Measurements from ENCODE around the gene GDPD5.

The GDPD5 gene

DNA sequence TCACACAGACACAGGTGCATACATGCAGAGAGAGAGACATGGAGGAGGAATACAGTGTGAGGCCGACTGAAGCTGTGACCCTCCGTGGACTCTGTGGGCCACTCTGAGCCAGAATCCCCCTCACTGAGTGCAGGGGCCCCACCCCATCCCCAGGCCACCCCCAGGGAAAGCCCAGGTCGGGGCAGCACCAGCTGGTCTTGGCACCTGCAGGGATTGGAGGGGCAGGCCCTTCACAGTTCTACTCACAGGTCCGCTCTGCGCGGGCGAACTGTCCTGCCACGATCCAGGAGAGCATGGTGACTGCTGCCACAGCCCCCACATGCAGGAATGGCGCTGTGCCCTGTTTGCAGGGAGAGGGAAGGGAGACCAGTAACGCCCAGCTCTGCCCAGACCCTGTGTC lies 76.5 kb downstream of the GDPD5 start:
- no peaks in the 10 kb centered on the region for H3K4me1 ChIP-seq (ENCODE audit: control insufficient read depth, low read length)
- H3K4me2 ChIP-seq (ENCODE audit: low read length) = no peak overlapping the region
- H3K27me3 ChIP-seq (ENCODE audit: control insufficient read depth, low read length) = peaks cover 3% of the 10 kb centered on the region; the same call in 1 of the 2 replicates
- TF ChIP-seq, protein P1, sequence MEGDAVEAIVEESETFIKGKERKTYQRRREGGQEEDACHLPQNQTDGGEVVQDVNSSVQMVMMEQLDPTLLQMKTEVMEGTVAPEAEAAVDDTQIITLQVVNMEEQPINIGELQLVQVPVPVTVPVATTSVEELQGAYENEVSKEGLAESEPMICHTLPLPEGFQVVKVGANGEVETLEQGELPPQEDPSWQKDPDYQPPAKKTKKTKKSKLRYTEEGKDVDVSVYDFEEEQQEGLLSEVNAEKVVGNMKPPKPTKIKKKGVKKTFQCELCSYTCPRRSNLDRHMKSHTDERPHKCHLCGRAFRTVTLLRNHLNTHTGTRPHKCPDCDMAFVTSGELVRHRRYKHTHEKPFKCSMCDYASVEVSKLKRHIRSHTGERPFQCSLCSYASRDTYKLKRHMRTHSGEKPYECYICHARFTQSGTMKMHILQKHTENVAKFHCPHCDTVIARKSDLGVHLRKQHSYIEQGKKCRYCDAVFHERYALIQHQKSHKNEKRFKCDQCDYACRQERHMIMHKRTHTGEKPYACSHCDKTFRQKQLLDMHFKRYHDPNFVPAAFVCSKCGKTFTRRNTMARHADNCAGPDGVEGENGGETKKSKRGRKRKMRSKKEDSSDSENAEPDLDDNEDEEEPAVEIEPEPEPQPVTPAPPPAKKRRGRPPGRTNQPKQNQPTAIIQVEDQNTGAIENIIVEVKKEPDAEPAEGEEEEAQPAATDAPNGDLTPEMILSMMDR (IDR thresholded peaks at IDR 0.05; ENCODE audit: low read depth, low read length, poor library complexity, severe bottlenecking) = no peak
- no peak for TF ChIP-seq EZH2phosphoT487 (IDR thresholded peaks at IDR 0.05; ENCODE audit: borderline replicate concordance, low read length)
- no peaks in the 10 kb centered on the region for H3K9me3 ChIP-seq (ENCODE audit: control insufficient read depth, insufficient read depth, low read length)
- H3K27ac ChIP-seq (ENCODE audit: low read depth, low read length) = no peak overlapping the region
- no peaks in the 10 kb centered on the region for H4K20me1 ChIP-seq (ENCODE audit: control insufficient read depth, insufficient read depth, low read depth, low read length)
- H3F3A ChIP-seq (ENCODE audit: control insufficient read depth, insufficient read depth) = no peaks in the 10 kb centered on the region
- no peaks in the 10 kb centered on the region for H3K9me2 ChIP-seq (replicated peaks; ENCODE audit: control insufficient read depth, low read length)
- H3K36me3 ChIP-seq (ENCODE audit: control insufficient read depth, low read length) = no peaks in the 10 kb centered on the region
- H3K79me2 ChIP-seq (ENCODE audit: control insufficient read depth, low read length) = no peaks in the 10 kb centered on the region
- H3K4me3 ChIP-seq (ENCODE audit: low read length) = no peak overlapping the region

DNA sequence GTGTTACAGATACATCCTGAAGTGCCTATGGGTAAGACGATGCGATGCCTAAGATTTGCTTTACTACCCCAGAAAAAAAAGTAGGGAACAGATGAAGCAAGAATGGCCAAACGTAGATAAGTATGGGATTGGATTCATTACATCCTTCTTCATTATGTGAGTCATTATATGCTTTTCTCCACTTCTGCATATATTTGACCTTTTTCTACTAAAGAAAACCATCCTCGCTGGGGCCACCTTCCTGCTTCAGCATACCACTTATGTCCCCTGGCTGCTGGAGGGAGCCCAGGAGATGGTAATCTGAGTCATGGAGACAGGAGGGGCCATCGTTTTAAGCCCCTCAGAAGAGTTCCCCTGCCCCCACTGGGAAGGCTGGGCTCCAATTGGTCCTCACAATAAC lies 78.3 kb downstream of the GDPD5 start:
- Histone ChIP-seq H3F3A (ENCODE audit: control insufficient read depth, insufficient read depth) (no peaks in the 10 kb centered on the region), H3K4me2 (ENCODE audit: low read length) (no peak overlapping the region), H3K36me3 (ENCODE audit: control insufficient read depth, low read length) (no peaks in the 10 kb centered on the region), H4K20me1 (ENCODE audit: control insufficient read depth, insufficient read depth, low read depth, low read length) (no peaks in the 10 kb centered on the region), H3K4me1 (ENCODE audit: control insufficient read depth, low read length) (no peaks in the 10 kb centered on the region), H3K4me3 (ENCODE audit: low read length) (no peak overlapping the region), H3K27me3 (ENCODE audit: control insufficient read depth, low read length) (peaks cover 3% of the 10 kb centered on the region; the same call in 1 of the 2 replicates), H3K9me3 (ENCODE audit: control insufficient read depth, insufficient read depth, low read length) (no peaks in the 10 kb centered on the region), H3K27ac (ENCODE audit: low read depth, low read length) (no peak overlapping the region), H3K79me2 (ENCODE audit: control insufficient read depth, low read length) (no peaks in the 10 kb centered on the region), H3K9me2 (replicated peaks; ENCODE audit: control insufficient read depth, low read length) (no peaks in the 10 kb centered on the region)
- no peak for TF ChIP-seq EZH2phosphoT487 (IDR thresholded peaks at IDR 0.05; ENCODE audit: borderline replicate concordance, low read length)
- TF ChIP-seq, protein P1 (IDR thresholded peaks at IDR 0.05; ENCODE audit: low read depth, low read length, poor library complexity, severe bottlenecking) = no peak

DNA sequence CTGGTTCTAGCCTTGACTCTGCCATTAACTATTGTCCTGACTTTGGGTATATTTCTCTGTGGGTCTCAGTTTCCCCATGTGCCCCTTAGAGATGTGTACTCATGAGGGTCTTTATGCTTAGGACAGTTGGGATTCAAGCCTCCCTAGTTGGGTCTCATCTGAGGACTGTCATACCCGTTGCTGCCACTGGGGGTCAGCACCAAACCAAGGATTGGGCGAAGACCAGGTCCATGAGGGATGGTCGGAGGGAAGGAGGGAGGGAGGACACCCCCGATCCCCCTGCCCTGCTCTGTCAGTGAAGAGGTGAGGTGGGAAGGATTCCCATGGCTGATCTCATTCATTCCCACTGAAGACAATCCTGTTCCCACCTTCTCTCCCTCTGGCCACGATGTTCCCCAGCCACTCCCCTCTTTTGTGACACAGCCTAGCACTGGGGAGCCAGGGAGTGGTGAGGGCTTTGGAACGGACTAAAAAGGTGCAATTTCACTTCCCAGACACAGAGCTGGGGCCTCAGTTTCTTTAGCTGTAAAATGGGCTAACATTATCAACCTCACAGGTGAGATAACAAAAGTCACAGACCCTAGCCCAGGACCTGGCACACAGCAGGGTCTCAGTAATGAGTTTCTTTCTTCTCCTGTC lies 80.3 kb downstream of the GDPD5 start:
- no peaks in the 10 kb centered on the region for H3K79me2 ChIP-seq (ENCODE audit: control insufficient read depth, low read length)
- H3F3A ChIP-seq (ENCODE audit: control insufficient read depth, insufficient read depth) = no peaks in the 10 kb centered on the region
- no peaks in the 10 kb centered on the region for H3K36me3 ChIP-seq (ENCODE audit: control insufficient read depth, low read length)
- TF ChIP-seq EZH2phosphoT487 (IDR thresholded peaks at IDR 0.05; ENCODE audit: borderline replicate concordance, low read length) = no peak
- TF ChIP-seq, protein P1 (IDR thresholded peaks at IDR 0.05; ENCODE audit: low read depth, low read length, poor library complexity, severe bottlenecking) = peak; percentile 98
- no peaks in the 10 kb centered on the region for H4K20me1 ChIP-seq (ENCODE audit: control insufficient read depth, insufficient read depth, low read depth, low read length)
- H3K27me3 ChIP-seq (ENCODE audit: control insufficient read depth, low read length) = peaks cover 3% of the 10 kb centered on the region; the same call in 1 of the 2 replicates
- no peaks in the 10 kb centered on the region for H3K9me3 ChIP-seq (ENCODE audit: control insufficient read depth, insufficient read depth, low read length)
- no peaks in the 10 kb centered on the region for H3K4me1 ChIP-seq (ENCODE audit: control insufficient read depth, low read length)
- no peak overlapping the region for H3K4me2 ChIP-seq (ENCODE audit: low read length)
- H3K4me3 ChIP-seq (ENCODE audit: low read length) = no peak overlapping the region
- H3K27ac ChIP-seq (ENCODE audit: low read depth, low read length) = no peak overlapping the region
- H3K9me2 ChIP-seq (replicated peaks; ENCODE audit: control insufficient read depth, low read length) = no peaks in the 10 kb centered on the region

Data from DOHH2 (cell line).